Endothelial cell of umbilical vein (primary cell): Measurements from ENCODE around the gene MPDZ. TPM values are rescaled to one million over a fixed set of nuclear protein-coding genes. Genes with fewer than 3 reads are reported as not detected.

Experiments
- BruUV-seq: library from RNA; stranded (reverse); fragments of 400-500 nt; replicated peaks from 2 replicates; lab custom pipeline; 2021; lab: Mats Ljungman, UMichigan
- CTCF ChIA-PET: fragments of 300-600, 350-600 bp; sonication (Branson Sonifier 250); formaldehyde crosslinking; loops from one replicate; lab custom pipeline; 2021; ENCODE audit warnings: antibody characterized with exemption, inconsistent platforms; lab: Charles Lee
- POLR2A ChIA-PET: fragments of 300-600, 350-600 bp; sonication (Branson Sonifier 250); formaldehyde crosslinking; loops from one replicate; lab custom pipeline; 2021; ENCODE audit warnings: antibody characterized with exemption, inconsistent platforms; lab: Charles Lee
- DNase-seq: peaks from one replicate; pipeline ENCODE4 v3.0.0-alpha.2; 2011; ENCODE audit warnings: low read depth, low spot score
- FAIRE-seq: peaks from 2 replicates; lab custom pipeline; 2011; peaks lifted over from hg19 to GRCh38; lab: Jason Lieb, UNC
- H2AFZ ChIP-seq: 2 replicates; pipeline ENCODE4 v1.6.0; 2012; ENCODE audit warnings: low read depth, low read length, control low read depth, inconsistent platforms
- H3K27ac ChIP-seq: 2 replicates; pipeline ENCODE4 v1.5.1; 2011; ENCODE audit warnings: low read depth, mild to moderate bottlenecking, control low read depth, low read length, moderate library complexity; ENCODE audit not compliant: insufficient read depth
- H3K27me3 ChIP-seq, 2 experiments: 2 replicates each; pipeline versions ENCODE4 v1.6.0 to v1.6.1; 2011; ENCODE audit warnings: low read length in 2 of 2, mixed read lengths in 1 of 2; ENCODE audit not compliant: control insufficient read depth in 2 of 2, insufficient read depth in 2 of 2
- H3K36me3 ChIP-seq, 2 experiments: 2 replicates in 1 of 2; 3 replicates in 1 of 2; pipeline ENCODE4 v1.5.1; 2011; ENCODE audit warnings: low read length in 2 of 2, mild to moderate bottlenecking in 1 of 2, moderate library complexity in 1 of 2; ENCODE audit not compliant: control insufficient read depth in 2 of 2, insufficient read depth in 2 of 2; ENCODE audit errors: extremely low read depth in 1 of 2
- H3K4me1 ChIP-seq: 3 replicates; pipeline ENCODE4 v1.5.1; 2011; ENCODE audit warnings: mild to moderate bottlenecking, low read length; ENCODE audit not compliant: control insufficient read depth, insufficient read depth; ENCODE audit errors: extremely low read depth
- H3K4me2 ChIP-seq: 2 replicates; pipeline ENCODE4 v1.6.1; 2011; ENCODE audit warnings: low read length, control low read depth, mixed read lengths; ENCODE audit not compliant: insufficient read depth
- H3K4me3 ChIP-seq, 3 experiments: fragments of 200-600 bp in 1 of 3; sonication (generic), shearing (Covaris generic) in 1 of 3; replicated peaks in 1 of 3; 2 replicates each; pipeline ENCODE4 v1.5.1; 2011 to 2016; ENCODE audit warnings: control low read depth in 3 of 3, low read length in 3 of 3, mild to moderate bottlenecking in 2 of 3, inconsistent platforms in 1 of 3, low read depth in 1 of 3, moderate library complexity in 1 of 3; ENCODE audit not compliant: insufficient read depth in 1 of 3
- H3K79me2 ChIP-seq: 2 replicates; pipeline ENCODE4 v1.6.0; 2012; ENCODE audit warnings: low read length, inconsistent platforms; ENCODE audit not compliant: control insufficient read depth, insufficient read depth
- H3K9ac ChIP-seq: replicated peaks from 2 replicates; pipeline ENCODE3; 2011; ENCODE audit warnings: low read length, control low read depth; ENCODE audit not compliant: insufficient read depth; ENCODE audit errors: extremely low read depth
- H3K9me1 ChIP-seq: replicated peaks from 3 replicates; pipeline ENCODE4 v1.6.0; 2011; ENCODE audit warnings: mild to moderate bottlenecking, low read length; ENCODE audit not compliant: control insufficient read depth, insufficient read depth; ENCODE audit errors: extremely low read depth
- H3K9me3 ChIP-seq: replicated peaks from 2 replicates; pipeline ENCODE4 v1.5.1; 2012; ENCODE audit warnings: low read length, inconsistent platforms; ENCODE audit not compliant: control insufficient read depth, insufficient read depth
- H4K20me1 ChIP-seq: replicated peaks from 2 replicates; pipeline ENCODE3; 2011; ENCODE audit warnings: mild to moderate bottlenecking, low read length; ENCODE audit not compliant: control insufficient read depth, insufficient read depth; ENCODE audit errors: extremely low read depth
- EZH2 ChIP-seq: IDR thresholded peaks from 2 replicates; pipeline ENCODE4 v1.6.1; 2012; ENCODE audit warnings: borderline replicate concordance, low read depth, mild to moderate bottlenecking, moderate library complexity, low read length, inconsistent platforms; ENCODE audit not compliant: severe bottlenecking
- FOS ChIP-seq: IDR thresholded peaks from 2 replicates; pipeline ENCODE4 v1.6.1; 2011; ENCODE audit warnings: mild to moderate bottlenecking, low read length, moderate library complexity, borderline replicate concordance; ENCODE audit not compliant: insufficient read depth
- GATA2 ChIP-seq: IDR thresholded peaks from 2 replicates; pipeline ENCODE4 v1.7.0; 2011; ENCODE audit warnings: low read depth, mild to moderate bottlenecking, moderate library complexity, mixed read lengths, low read length; ENCODE audit not compliant: insufficient read length, insufficient read depth
- JUN ChIP-seq: IDR thresholded peaks from 2 replicates; pipeline ENCODE4 v1.6.1; 2011; ENCODE audit warnings: borderline replicate concordance, low read depth; ENCODE audit not compliant: insufficient read length, insufficient read depth
- MYC ChIP-seq: IDR thresholded peaks from one replicate; pipeline ENCODE4 v1.6.1; 2011; ENCODE audit warnings: mild to moderate bottlenecking, low read depth, low read length
- POLR2A ChIP-seq: IDR thresholded peaks from 2 replicates; pipeline ENCODE4 v1.6.1; 2012; ENCODE audit warnings: low read depth, mild to moderate bottlenecking, control low read depth, low read length
- POLR2AphosphoS5 ChIP-seq: IDR thresholded peaks from 2 replicates; pipeline ENCODE4 v1.6.1; 2012; ENCODE audit warnings: low read depth, mild to moderate bottlenecking, control low read depth, low read length, moderate library complexity; ENCODE audit not compliant: insufficient read depth
- dilution Hi-C: fragments of 300-500 bp; cut with MboI; formaldehyde crosslinking; loops from one replicate; pipeline ENCODE4 v1.15.0; 2019; ENCODE audit warnings: low sequenced_read_pairs; ENCODE audit not compliant: extremely low pct_ligation_motif_present
- intact Hi-C: fragments of 100-400 bp; cut with micrococcal nuclease; formaldehyde crosslinking; loops from one replicate; pipeline ENCODE4 v1.10.0; 2022
- polyA plus RNA-seq, 4 experiments: library from polyadenylated mRNA; depleted of rRNA in 3 of 4; stranded (reverse) in 3 of 4; unstranded in 1 of 4; fragments of >200 nt; gene quantifications; 2 replicates each; pipeline versions ENCODE4 v1.2.1 to v1.2.3, GENCODE V29; 2011 to 2012; ENCODE audit warnings: missing spikeins in 1 of 4
- total RNA-seq: library from RNA; stranded (reverse); gene quantifications from 2 replicates; pipeline ENCODE4 v1.2.3, GENCODE V29; 2021
- TF ChIP-seq, protein P1 (sequence below): IDR thresholded peaks from 2 replicates; pipeline ENCODE4 v1.6.1; 2011; ENCODE audit not compliant: insufficient read depth, insufficient read length
- TF ChIP-seq, protein P2 (sequence below), 2 donors: IDR thresholded peaks; 1 replicate in 1 of 2; 2 replicates in 1 of 2; pipeline ENCODE4 v1.5.1; 2011; ENCODE audit warnings: low read length in 2 of 2, mild to moderate bottlenecking in 2 of 2, moderate library complexity in 2 of 2, control low read depth in 1 of 2, inconsistent platforms in 1 of 2, low read depth in 1 of 2; ENCODE audit not compliant: insufficient read depth in 1 of 2; ENCODE audit errors: extremely low read depth in 1 of 2

Gene MPDZ
- total and polyA plus RNA-seq, 2 donors (not counting 3 experiments of a cell fraction or from before 2014, with no cell fraction given): 22.3 to 54.4 TPM

DNA sequence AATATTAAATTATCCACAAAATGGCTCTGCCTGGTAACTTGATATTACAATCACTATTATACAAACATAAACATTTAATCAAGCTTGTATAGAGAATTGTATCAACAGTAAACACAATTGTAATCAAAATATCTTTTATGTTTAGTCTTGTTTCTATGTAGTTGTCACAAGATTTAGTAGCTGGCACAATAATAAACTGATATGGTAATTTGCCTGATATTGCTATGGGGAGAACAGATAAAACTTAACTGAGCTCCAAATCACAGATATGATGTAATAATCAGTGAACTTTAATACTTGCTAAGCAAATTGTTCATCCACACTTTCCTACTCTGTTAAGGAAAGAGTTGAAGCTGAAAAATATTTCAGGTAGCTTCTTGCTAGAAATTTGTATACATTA is 189.8 kb downstream of the MPDZ start:
- ChIA-PET CTCF (interaction anchor here (0.7 to 4.5 kb wide), 24 partner anchors 10 to 1680 kb away, joined by 3 to 34 read pairs (median 6); no protein-coding TSS in a partner anchor), POLR2A (no interaction called here)
- no peaks in the 10 kb centered on the region for H3K79me2 ChIP-seq
- no peaks in the 10 kb centered on the region for H3K36me3 ChIP-seq
- H3K4me1 ChIP-seq: peaks cover 9% of the 10 kb centered on the region
- no peak overlapping the region for H3K4me2 ChIP-seq
- H4K20me1 ChIP-seq: no peaks in the 10 kb centered on the region
- no TSS peak for BruUV-seq
- H3K27me3 ChIP-seq: no peaks in the 10 kb centered on the region
- TF ChIP-seq, protein P1, sequence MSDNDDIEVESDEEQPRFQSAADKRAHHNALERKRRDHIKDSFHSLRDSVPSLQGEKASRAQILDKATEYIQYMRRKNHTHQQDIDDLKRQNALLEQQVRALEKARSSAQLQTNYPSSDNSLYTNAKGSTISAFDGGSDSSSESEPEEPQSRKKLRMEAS: no peak
- TF ChIP-seq MYC (no peak), EZH2 (no peak), POLR2A (no peak), GATA2 (no peak), POLR2AphosphoS5 (no peak), JUN (no peak), FOS (no peak)
- TF ChIP-seq, protein P2, sequence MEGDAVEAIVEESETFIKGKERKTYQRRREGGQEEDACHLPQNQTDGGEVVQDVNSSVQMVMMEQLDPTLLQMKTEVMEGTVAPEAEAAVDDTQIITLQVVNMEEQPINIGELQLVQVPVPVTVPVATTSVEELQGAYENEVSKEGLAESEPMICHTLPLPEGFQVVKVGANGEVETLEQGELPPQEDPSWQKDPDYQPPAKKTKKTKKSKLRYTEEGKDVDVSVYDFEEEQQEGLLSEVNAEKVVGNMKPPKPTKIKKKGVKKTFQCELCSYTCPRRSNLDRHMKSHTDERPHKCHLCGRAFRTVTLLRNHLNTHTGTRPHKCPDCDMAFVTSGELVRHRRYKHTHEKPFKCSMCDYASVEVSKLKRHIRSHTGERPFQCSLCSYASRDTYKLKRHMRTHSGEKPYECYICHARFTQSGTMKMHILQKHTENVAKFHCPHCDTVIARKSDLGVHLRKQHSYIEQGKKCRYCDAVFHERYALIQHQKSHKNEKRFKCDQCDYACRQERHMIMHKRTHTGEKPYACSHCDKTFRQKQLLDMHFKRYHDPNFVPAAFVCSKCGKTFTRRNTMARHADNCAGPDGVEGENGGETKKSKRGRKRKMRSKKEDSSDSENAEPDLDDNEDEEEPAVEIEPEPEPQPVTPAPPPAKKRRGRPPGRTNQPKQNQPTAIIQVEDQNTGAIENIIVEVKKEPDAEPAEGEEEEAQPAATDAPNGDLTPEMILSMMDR (IDR thresholded peaks at IDR 0.05; ENCODE audit: extremely low read depth in 1 of 2, insufficient read depth in 1 of 2, low read depth in 1 of 2, low read length in 2 of 2): no peak
- H3K27ac ChIP-seq: no peak overlapping the region
- no peak overlapping the region for H3K4me3 ChIP-seq
- FAIRE-seq (no peak), DNase-seq (no peak)
- no peaks in the 10 kb centered on the region for H3K9me1 ChIP-seq
- dilution Hi-C loops (no loop called here), intact Hi-C loops (loop anchor here (5.0 kb wide), 2 partner anchors 207 to 312 kb away; partner anchors contain the start of gene LURAP1L)
- no peak overlapping the region for H3K9ac ChIP-seq
- no peak overlapping the region for H2AFZ ChIP-seq
- no peaks in the 10 kb centered on the region for H3K9me3 ChIP-seq
